Activated CD8-positive, alpha-beta T cell treated with anti-CD3 and anti-CD28 coated beads for 36 hours (primary cell): ENCODE data around the gene PRDM10. TPM values are rescaled to one million over a fixed set of nuclear protein-coding genes. Genes with fewer than 3 reads are reported as not detected.

Experiments used
- ATAC-seq: fragments of 200-7000 bp; cut with Tn5 transposase; one replicate; pipeline ENCODE4 v1.10.0; 2021; ENCODE audit warnings: mild to moderate bottlenecking, moderate library complexity
- CTCF ChIA-PET: fragments of 350-600 bp; sonication (Branson Sonifier 250); formaldehyde crosslinking; loops from one replicate; lab custom pipeline; 2021; ENCODE audit warnings: antibody characterized with exemption; lab: Charles Lee
- POLR2A ChIA-PET: fragments of 350-600 bp; sonication (Branson Sonifier 250); formaldehyde crosslinking; loops from one replicate; lab custom pipeline; 2021; ENCODE audit warnings: antibody characterized with exemption; lab: Charles Lee
- DNase-seq: peaks from one replicate; pipeline ENCODE4 v3.0.0-alpha.2; 2020
- H3K27ac Mint-ChIP-seq: one replicate; pipeline ENCODE4 v1.8.0; 2021; ENCODE audit warnings: mild to moderate bottlenecking, mixed read lengths
- H3K27me3 Mint-ChIP-seq: one replicate; pipeline ENCODE4 v1.8.0; 2021; ENCODE audit warnings: mixed read lengths
- H3K36me3 Mint-ChIP-seq: one replicate; pipeline ENCODE4 v1.8.0; 2021; ENCODE audit warnings: low read depth, mixed read lengths
- H3K4me1 Mint-ChIP-seq: one replicate; pipeline ENCODE4 v1.8.0; 2021; ENCODE audit warnings: low read depth, mixed read lengths
- H3K4me3 Mint-ChIP-seq: one replicate; pipeline ENCODE4 v1.8.0; 2021; ENCODE audit warnings: mild to moderate bottlenecking, moderate library complexity, mixed read lengths
- H3K9me3 Mint-ChIP-seq: one replicate; pipeline ENCODE4 v1.8.0; 2021; ENCODE audit warnings: mixed read lengths
- CTCF ChIP-seq: fragments of 200-600 bp; IDR thresholded peaks from one replicate; pipeline ENCODE4 v1.8.0; 2022; ENCODE audit warnings: antibody characterized with exemption, mild to moderate bottlenecking
- intact Hi-C: fragments of 100-400 bp; cut with micrococcal nuclease; formaldehyde crosslinking; loops from one replicate; pipeline ENCODE4 v1.10.0; 2022
- total RNA-seq, 2 experiments: library from RNA; stranded (reverse); gene quantifications; one replicate each; pipeline ENCODE4 v1.2.3, GENCODE V29; 2021

Gene PRDM10
- total RNA-seq, 2 experiments from 2014 or later: 15.6 to 18.8 TPM

GRCh38 chr11:129933262-129933661, 69.4 kb downstream of the PRDM10 start:
- TF ChIP-seq CTCF: no peak
- intact Hi-C loops: no loop called here
- ATAC-seq (no peak), DNase-seq (no peak)
- H3K4me1 Mint-ChIP-seq: no peaks in the 10 kb centered on the region
- H3K9me3 Mint-ChIP-seq: no peaks in the 10 kb centered on the region
- no peak overlapping the region for H3K4me3 Mint-ChIP-seq
- ChIA-PET CTCF (no interaction called here), POLR2A (no interaction called here)
- H3K36me3 Mint-ChIP-seq: peaks cover 7% of the 10 kb centered on the region
- no peaks in the 10 kb centered on the region for H3K27me3 Mint-ChIP-seq
- no peak overlapping the region for H3K27ac Mint-ChIP-seq

GRCh38 chr11:129932381-129933067, 70.1 kb downstream of the PRDM10 start:
- no peak overlapping the region for H3K27ac Mint-ChIP-seq
- no peak for TF ChIP-seq CTCF
- POLR2A ChIA-PET: interaction anchor here (0.6 kb wide), 1 partner anchor 36 kb away, joined by 3 read pairs; no protein-coding TSS in a partner anchor
- H3K27me3 Mint-ChIP-seq: no peaks in the 10 kb centered on the region
- intact Hi-C loops: no loop called here
- H3K36me3 Mint-ChIP-seq: peaks cover 7% of the 10 kb centered on the region
- CTCF ChIA-PET: interaction anchor here (1.0 to 3.8 kb wide), 2 partner anchors 14 to 199 kb away, joined by 4 to 16 read pairs; no protein-coding TSS in a partner anchor
- DNase-seq: no peak
- no peaks in the 10 kb centered on the region for H3K4me1 Mint-ChIP-seq
- no peak overlapping the region for H3K4me3 Mint-ChIP-seq
- ATAC-seq: no peak
- H3K9me3 Mint-ChIP-seq: no peaks in the 10 kb centered on the region

- peaks cover 7% of the 10 kb centered on the region for H3K36me3 Mint-ChIP-seq
- ATAC-seq (no peak), DNase-seq (no peak)
- no peaks in the 10 kb centered on the region for H3K9me3 Mint-ChIP-seq
- no peak overlapping the region for H3K4me3 Mint-ChIP-seq
- ChIA-PET POLR2A (no interaction called here), CTCF (interaction anchor here (1.0 to 3.8 kb wide), 2 partner anchors 11 to 201 kb away, joined by 4 to 16 read pairs; no protein-coding TSS in a partner anchor)
- no peaks in the 10 kb centered on the region for H3K4me1 Mint-ChIP-seq
- H3K27me3 Mint-ChIP-seq: no peaks in the 10 kb centered on the region
- H3K27ac Mint-ChIP-seq: no peak overlapping the region
- no peak for TF ChIP-seq CTCF
- intact Hi-C loops: no loop called here
These were observed 71.9 kb downstream of the PRDM10 start for GRCh38 chr11:129930743-129931142.

- ChIA-PET POLR2A (no interaction called here), CTCF (interaction anchor here (0.9 to 3.8 kb wide), 3 partner anchors 10 to 201 kb away, joined by 3 to 16 read pairs (median 4); no protein-coding TSS in a partner anchor)
- no peaks in the 10 kb centered on the region for H3K4me1 Mint-ChIP-seq
- no peak for TF ChIP-seq CTCF
- intact Hi-C loops: no loop called here
- peaks cover 8% of the 10 kb centered on the region for H3K36me3 Mint-ChIP-seq
- H3K27me3 Mint-ChIP-seq: no peaks in the 10 kb centered on the region
- no peak overlapping the region for H3K27ac Mint-ChIP-seq
- H3K9me3 Mint-ChIP-seq: no peaks in the 10 kb centered on the region
- H3K4me3 Mint-ChIP-seq: no peak overlapping the region
- DNase-seq (no peak), ATAC-seq (no peak)
These were observed 72.3 kb downstream of the PRDM10 start for GRCh38 chr11:129930296-129930695.

GRCh38 chr11:129929721-129930120, 72.9 kb downstream of the PRDM10 start:
- peaks cover 6% of the 10 kb centered on the region for H3K36me3 Mint-ChIP-seq
- CTCF ChIA-PET: interaction anchor here (0.9 to 3.8 kb wide), 2 partner anchors 180 to 202 kb away, joined by 3 to 16 read pairs; no protein-coding TSS in a partner anchor

More at GRCh38 chr11:129929721-129930120, 72.9 kb downstream of the PRDM10 start:
- no peak overlapping the region for H3K4me3 Mint-ChIP-seq
- DNase-seq: no peak
- intact Hi-C loops: no loop called here
- no peak for ATAC-seq
- no peaks in the 10 kb centered on the region for H3K4me1 Mint-ChIP-seq
- H3K9me3 Mint-ChIP-seq: no peaks in the 10 kb centered on the region
- no peak for TF ChIP-seq CTCF
- H3K27me3 Mint-ChIP-seq: no peaks in the 10 kb centered on the region
- POLR2A ChIA-PET: no interaction called here
- no peak overlapping the region for H3K27ac Mint-ChIP-seq
